H9 (cell line): ENCODE measurements around the gene REV1. TPM values are rescaled to one million over a fixed set of nuclear protein-coding genes. Genes with fewer than 3 reads are reported as not detected.

Experiments used
- DNase-seq: peaks from one replicate; pipeline ENCODE4 v3.0.0-alpha.2; 2017
- H2AFZ ChIP-seq: one replicate; pipeline ENCODE4 v1.6.1; 2013; ENCODE audit warnings: mild to moderate bottlenecking, low read length, control low read depth, moderate library complexity
- H2AK5ac ChIP-seq: 2 replicates; pipeline ENCODE4 v1.6.1; 2013; ENCODE audit warnings: low read length, control low read depth, mixed read lengths; ENCODE audit not compliant: insufficient read length
- H2BK120ac ChIP-seq: one replicate; pipeline ENCODE4 v1.6.1; 2013; ENCODE audit warnings: low read depth, mild to moderate bottlenecking, low read length, control low read depth, inconsistent platforms; ENCODE audit not compliant: poor library complexity, severe bottlenecking
- H2BK12ac ChIP-seq: 2 replicates; pipeline ENCODE4 v1.6.1; 2013; ENCODE audit warnings: low read length, control low read depth, mixed read lengths, low read depth; ENCODE audit not compliant: insufficient read length
- H2BK15ac ChIP-seq: 2 replicates; pipeline ENCODE4 v1.6.1; 2013; ENCODE audit warnings: low read depth, low read length, control low read depth
- H2BK20ac ChIP-seq: one replicate; pipeline ENCODE4 v1.6.1; 2013; ENCODE audit warnings: low read depth, mild to moderate bottlenecking, low read length, control low read depth, inconsistent platforms; ENCODE audit not compliant: poor library complexity, severe bottlenecking
- H2BK5ac ChIP-seq: 2 replicates; pipeline ENCODE4 v1.6.1; 2013; ENCODE audit warnings: low read length, control low read depth, mixed read lengths; ENCODE audit not compliant: insufficient read length
- H3K14ac ChIP-seq: 2 replicates; pipeline ENCODE4 v1.6.1; 2013; ENCODE audit warnings: low read length, control low read depth; ENCODE audit not compliant: insufficient read depth
- H3K18ac ChIP-seq: 2 replicates; pipeline ENCODE4 v1.6.1; 2013; ENCODE audit warnings: low read depth, mild to moderate bottlenecking, mixed read lengths, low read length, control low read depth; ENCODE audit not compliant: insufficient read length
- H3K23ac ChIP-seq: 2 replicates; pipeline ENCODE4 v1.6.1; 2013; ENCODE audit warnings: low read length, control low read depth, mixed read lengths, low read depth; ENCODE audit not compliant: insufficient read length
- H3K23me2 ChIP-seq: 2 replicates; pipeline ENCODE4 v1.6.1; 2013; ENCODE audit warnings: low read depth, mild to moderate bottlenecking, mixed read lengths, low read length, control low read depth; ENCODE audit not compliant: insufficient read length, poor library complexity, severe bottlenecking
- H3K27ac ChIP-seq: 2 replicates; pipeline ENCODE4 v1.5.1; 2013; ENCODE audit warnings: low read length, control low read depth, mixed read lengths, low read depth; ENCODE audit not compliant: insufficient read length
- H3K27me3 ChIP-seq: 2 replicates; pipeline ENCODE4 v1.6.1; 2013; ENCODE audit warnings: low read length, control low read depth, inconsistent platforms; ENCODE audit not compliant: insufficient read depth
- H3K4ac ChIP-seq: 2 replicates; pipeline ENCODE4 v1.6.1; 2013; ENCODE audit warnings: low read depth, mild to moderate bottlenecking, control low read depth, inconsistent platforms, low read length, moderate library complexity
- H3K4me1 ChIP-seq: 2 replicates; pipeline ENCODE4 v1.6.1; 2013; ENCODE audit warnings: low read length, control low read depth, inconsistent platforms; ENCODE audit not compliant: insufficient read depth
- H3K4me2 ChIP-seq: 2 replicates; pipeline ENCODE4 v1.6.1; 2013; ENCODE audit warnings: low read length, control low read depth, mixed read lengths; ENCODE audit not compliant: insufficient read length, insufficient read depth
- H3K56ac ChIP-seq: 2 replicates; pipeline ENCODE4 v1.6.1; 2013; ENCODE audit warnings: low read depth, mild to moderate bottlenecking, mixed read lengths, low read length, control low read depth; ENCODE audit not compliant: insufficient read length
- H3K79me1 ChIP-seq: 2 replicates; pipeline ENCODE4 v1.6.1; 2013; ENCODE audit warnings: low read depth, mild to moderate bottlenecking, moderate library complexity, low read length, control low read depth, inconsistent platforms; ENCODE audit not compliant: insufficient read depth, poor library complexity, severe bottlenecking
- H3K79me2 ChIP-seq: 2 replicates; pipeline ENCODE4 v1.6.1; 2013; ENCODE audit warnings: low read length, control low read depth, inconsistent platforms; ENCODE audit not compliant: insufficient read depth
- H3K9ac ChIP-seq: 2 replicates; pipeline ENCODE4 v1.6.1; 2013; ENCODE audit warnings: low read length, control low read depth, mixed read lengths; ENCODE audit not compliant: insufficient read length; ENCODE audit errors: extremely low read depth
- H3K9me3 ChIP-seq: one replicate; pipeline ENCODE4 v1.6.1; 2013; ENCODE audit warnings: low read depth, low read length, inconsistent platforms; ENCODE audit not compliant: control insufficient read depth
- H3T11ph ChIP-seq: one replicate; pipeline ENCODE4 v1.6.1; 2013; ENCODE audit warnings: mild to moderate bottlenecking, low read length, control low read depth, inconsistent platforms
- H4K20me1 ChIP-seq: one replicate; pipeline ENCODE4 v1.6.1; 2013; ENCODE audit not compliant: control insufficient read depth, insufficient read length, insufficient read depth
- H4K5ac ChIP-seq: 2 replicates; pipeline ENCODE4 v1.6.1; 2013; ENCODE audit warnings: low read depth, mild to moderate bottlenecking, mixed read lengths, low read length, control low read depth; ENCODE audit not compliant: insufficient read length
- H4K8ac ChIP-seq: replicated peaks from 2 replicates; pipeline ENCODE4 v1.6.1; 2013; ENCODE audit warnings: low read length, control low read depth, mixed read lengths, low read depth; ENCODE audit not compliant: insufficient read length
- H4K91ac ChIP-seq: 2 replicates; pipeline ENCODE4 v1.6.1; 2013; ENCODE audit warnings: low read depth, mild to moderate bottlenecking, moderate library complexity, mixed read lengths, low read length, control low read depth; ENCODE audit not compliant: insufficient read length
- H3K27ac Mint-ChIP-seq, 3 experiments: 2 replicates in 2 of 3; 3 replicates in 1 of 3; pipeline ENCODE4 v1.8.0; 2020 to 2021; ENCODE audit warnings: mixed read lengths in 3 of 3, mild to moderate bottlenecking in 1 of 3, moderate library complexity in 1 of 3
- H3K27me3 Mint-ChIP-seq: 2 replicates; pipeline ENCODE4 v1.8.0; 2021; ENCODE audit warnings: low read depth, mild to moderate bottlenecking, moderate library complexity, mixed read lengths
- H3K36me3 Mint-ChIP-seq, 3 experiments: 2 replicates in 2 of 3; 3 replicates in 1 of 3; pipeline ENCODE4 v1.8.0; 2020 to 2021; ENCODE audit warnings: low read depth in 3 of 3, mixed read lengths in 3 of 3; ENCODE audit not compliant: insufficient read depth in 1 of 3
- H3K4me1 Mint-ChIP-seq, 2 experiments: 2 replicates each; pipeline ENCODE4 v1.8.0; 2020; ENCODE audit warnings: mixed read lengths in 2 of 2
- H3K4me3 Mint-ChIP-seq, 2 experiments: 2 replicates in 1 of 2; 3 replicates in 1 of 2; pipeline ENCODE4 v1.8.0; 2020 to 2021; ENCODE audit warnings: mild to moderate bottlenecking in 2 of 2, mixed read lengths in 2 of 2, moderate library complexity in 1 of 2
- H3K9me3 Mint-ChIP-seq, 2 experiments: 2 replicates in 1 of 2; 3 replicates in 1 of 2; pipeline ENCODE4 v1.8.0; 2020; ENCODE audit warnings: mild to moderate bottlenecking in 2 of 2, mixed read lengths in 2 of 2, moderate library complexity in 1 of 2
- WGBS: extraction: QIAGEN DNeasy Blood & Tissue Kit; methylation state at CpG from one replicate; pipeline ENCODE4 v1.1.7; 2013; ENCODE audit warnings: missing lambda C conversion rate, low lambda C conversion rate, mixed read lengths; ENCODE audit not compliant: insufficient read length; ENCODE audit errors: extremely low coverage; 5-methylcytosine and 5-hydroxymethylcytosine counted together
- total RNA-seq: library from RNA; stranded (reverse); gene quantifications from 2 replicates; pipeline ENCODE4 v1.2.1, GENCODE V29; 2021
- TF ChIP-seq, protein P1 (sequence below): fragments of 200-600 bp; sonication (generic); conservative IDR thresholded peaks from 3 replicates; pipeline ENCODE4 v1.8.0; 2021; ENCODE audit warnings: antibody characterized with exemption, mild to moderate bottlenecking

The REV1 gene
- total RNA-seq, 1 experiment from 2014 or later: 41.6 TPM

DNA sequence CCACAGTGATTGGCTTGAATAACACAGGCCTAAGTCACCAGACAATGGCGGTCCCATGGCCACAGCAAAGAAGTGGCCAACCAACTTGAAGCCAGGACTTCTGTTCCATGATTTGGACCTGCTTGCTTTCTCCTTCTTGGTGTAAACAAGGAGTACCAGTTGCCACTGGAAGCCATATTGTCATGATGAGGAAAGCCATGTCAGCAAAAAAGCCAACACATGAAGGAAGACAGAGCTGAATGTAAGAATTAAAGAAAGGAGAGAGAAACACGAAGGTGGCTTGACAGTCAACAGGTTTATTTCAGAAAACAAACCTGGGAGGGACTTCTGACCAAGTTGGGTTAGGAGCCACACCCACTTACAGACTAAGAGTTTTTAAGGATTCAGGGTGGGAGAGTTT is 32.3 kb upstream of the REV1 start:
- peaks cover 4% of the 10 kb centered on the region for H3K27me3 Mint-ChIP-seq

More for the DNA sequence above, 32.3 kb upstream of the REV1 start:
- H3K18ac ChIP-seq: no peak overlapping the region
- H3K23me2 ChIP-seq: no peaks in the 10 kb centered on the region
- Mint-ChIP-seq H3K36me3 (no peaks in the 10 kb centered on the region; a peak in 1 of 7 replicates), H3K9me3 (no peaks in the 10 kb centered on the region), H3K27ac (no peak overlapping the region), H3K4me3 (no peak overlapping the region), H3K4me1 (no peaks in the 10 kb centered on the region)
- H2BK5ac ChIP-seq: no peak overlapping the region
- H2BK20ac ChIP-seq: no peak overlapping the region
- no peak overlapping the region for H3K14ac ChIP-seq
- no peak overlapping the region for H2AFZ ChIP-seq
- no peak overlapping the region for H4K8ac ChIP-seq
- no peak overlapping the region for H2AK5ac ChIP-seq
- no peaks in the 10 kb centered on the region for H4K20me1 ChIP-seq
- no peak overlapping the region for H3K27ac ChIP-seq
- no peak overlapping the region for H3K56ac ChIP-seq
- no peak overlapping the region for H4K5ac ChIP-seq
- H4K91ac ChIP-seq: no peak overlapping the region
- H2BK12ac ChIP-seq: no peak overlapping the region
- no peak overlapping the region for H3K9ac ChIP-seq
- WGBS: no CpG with 5 or more reads among the region's 2 CpGs
- TF ChIP-seq, protein P1, sequence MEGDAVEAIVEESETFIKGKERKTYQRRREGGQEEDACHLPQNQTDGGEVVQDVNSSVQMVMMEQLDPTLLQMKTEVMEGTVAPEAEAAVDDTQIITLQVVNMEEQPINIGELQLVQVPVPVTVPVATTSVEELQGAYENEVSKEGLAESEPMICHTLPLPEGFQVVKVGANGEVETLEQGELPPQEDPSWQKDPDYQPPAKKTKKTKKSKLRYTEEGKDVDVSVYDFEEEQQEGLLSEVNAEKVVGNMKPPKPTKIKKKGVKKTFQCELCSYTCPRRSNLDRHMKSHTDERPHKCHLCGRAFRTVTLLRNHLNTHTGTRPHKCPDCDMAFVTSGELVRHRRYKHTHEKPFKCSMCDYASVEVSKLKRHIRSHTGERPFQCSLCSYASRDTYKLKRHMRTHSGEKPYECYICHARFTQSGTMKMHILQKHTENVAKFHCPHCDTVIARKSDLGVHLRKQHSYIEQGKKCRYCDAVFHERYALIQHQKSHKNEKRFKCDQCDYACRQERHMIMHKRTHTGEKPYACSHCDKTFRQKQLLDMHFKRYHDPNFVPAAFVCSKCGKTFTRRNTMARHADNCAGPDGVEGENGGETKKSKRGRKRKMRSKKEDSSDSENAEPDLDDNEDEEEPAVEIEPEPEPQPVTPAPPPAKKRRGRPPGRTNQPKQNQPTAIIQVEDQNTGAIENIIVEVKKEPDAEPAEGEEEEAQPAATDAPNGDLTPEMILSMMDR: no peak
- H2BK15ac ChIP-seq: no peak overlapping the region
- H2BK120ac ChIP-seq: no peak overlapping the region
- no peaks in the 10 kb centered on the region for H3K9me3 ChIP-seq
- no peak for DNase-seq
- no peak overlapping the region for H3T11ph ChIP-seq
- H3K79me2 ChIP-seq: no peaks in the 10 kb centered on the region
- H3K79me1 ChIP-seq: no peaks in the 10 kb centered on the region
- H3K4me1 ChIP-seq: no peaks in the 10 kb centered on the region
- H3K27me3 ChIP-seq: no peaks in the 10 kb centered on the region
- no peak overlapping the region for H3K4me2 ChIP-seq
- no peak overlapping the region for H3K23ac ChIP-seq
- no peak overlapping the region for H3K4ac ChIP-seq
